NCI-H526 (cell line): ENCODE data around the gene EPDR1.
A peak's percentile ranks its signal among the peaks of the same experiment; 100 is the strongest.

Experiments
- DNase-seq, 2 experiments: peaks; one replicate each; lab custom pipeline; 2025; lab: John Stamatoyannopoulos, UW

Gene EPDR1

GRCh38 chr7:37920305-37920848 lies at the start of gene EPDR1:
Gene EPDR1, plus strand, starts transcription at chr7:37920640. Its CDS starts 300 bp downstream, at chr7:37920940.
- peak; percentile 46 to 86 for DNase-seq

GRCh38 chr7:37882086-37882485 lies 38.4 kb upstream of the EPDR1 start:
- no peak for DNase-seq

- no peak for DNase-seq
These were observed 27.1 kb upstream of the EPDR1 start for GRCh38 chr7:37893359-37893758.

- no peak for DNase-seq
These were observed 25.8 kb upstream of the EPDR1 start for GRCh38 chr7:37894671-37895070.

GRCh38 chr7:37899712-37900247 lies 20.7 kb upstream of the EPDR1 start:
- DNase-seq, result no peak

GRCh38 chr7:37901236-37901827 lies 19.1 kb upstream of the EPDR1 start:
- DNase-seq, result peak; percentile 12 to 52

GRCh38 chr7:37901890-37902524 lies 18.4 kb upstream of the EPDR1 start:
- no peak for DNase-seq

- DNase-seq, result no peak
These were observed 12.1 kb upstream of the EPDR1 start for GRCh38 chr7:37908221-37908788.

GRCh38 chr7:37912756-37913155 lies 7.7 kb upstream of the EPDR1 start:
- no peak for DNase-seq

GRCh38 chr7:37915438-37915837 lies 5.0 kb upstream of the EPDR1 start:
- DNase-seq, result no peak

- DNase-seq, result peak; percentile 15 to 56
These were observed 4.3 kb upstream of the EPDR1 start for GRCh38 chr7:37916017-37916672.

- peak; percentile 54 to 84 for DNase-seq
These were observed 3.5 kb upstream of the EPDR1 start, which contains the start of gene SFRP4 for GRCh38 chr7:37916673-37917660. Gene SFRP4, minus strand, starts transcription at chr7:37916817. Its CDS starts 280 bp downstream, at chr7:37916537.

GRCh38 chr7:37918526-37918925 lies 1.9 kb upstream of the EPDR1 start:
- DNase-seq, result peak in 1 of 2 experiments; percentile 0

GRCh38 chr7:37920849-37921805 lies 687 bp downstream of the EPDR1 start:
- peak; percentile 17 to 76 for DNase-seq

GRCh38 chr7:37921876-37922275 lies 1.4 kb downstream of the EPDR1 start:
- DNase-seq, result no peak

- DNase-seq, result no peak
These were observed 3.6 kb downstream of the EPDR1 start for GRCh38 chr7:37923996-37924395.

GRCh38 chr7:37924491-37925041 lies 4.1 kb downstream of the EPDR1 start:
- DNase-seq, result no peak

- no peak for DNase-seq
These were observed 5.2 kb downstream of the EPDR1 start for GRCh38 chr7:37925620-37926019.

GRCh38 chr7:37927773-37928444 lies 7.5 kb downstream of the EPDR1 start:
- DNase-seq, result no peak
